Mucosa of descending colon (tissue), 3 donors: ENCODE measurements around the gene HBEGF. TPM values are rescaled to one million over a fixed set of nuclear protein-coding genes. Genes with fewer than 3 reads are reported as not detected.
A peak's percentile ranks its signal among the peaks of the same experiment; 100 is the strongest.

Experiments
- ATAC-seq: fragments of 200-7000 bp; cut with Tn5 transposase; one replicate; pipeline ENCODE4 v1.9.1; 2020; ENCODE audit warnings: mild to moderate bottlenecking, moderate library complexity
- DNase-seq, 3 donors: peaks; one replicate each; pipeline ENCODE4 v3.0.0-alpha.2; 2020
- H3K36me3 ChIP-seq: fragments of 200-600 bp; one replicate; pipeline ENCODE4 v1.8.0; 2021; ENCODE audit warnings: low read depth, mild to moderate bottlenecking
- H3K4me1 ChIP-seq: fragments of 200-600 bp; one replicate; pipeline ENCODE4 v1.8.0; 2021; ENCODE audit warnings: low read depth, mild to moderate bottlenecking
- H3K4me3 ChIP-seq: fragments of 200-600 bp; one replicate; pipeline ENCODE4 v1.8.0; 2021; ENCODE audit warnings: mild to moderate bottlenecking
- H3K9me3 ChIP-seq: fragments of 200-600 bp; one replicate; pipeline ENCODE4 v1.8.0; 2021; ENCODE audit warnings: mild to moderate bottlenecking
- intact Hi-C, 2 donors: fragments of 100-400 bp; cut with DNase I in 1 of 2; cut with micrococcal nuclease in 1 of 2; formaldehyde crosslinking; loops; one replicate each; pipeline versions ENCODE4 v1.11.0 to v1.11.1; 2022; cut with DNase I, micrococcal nuclease
- long read RNA-seq, 2 donors: library from polyadenylated mRNA; unstranded; transcript quantifications; one replicate each; pipeline ENCODE4 v2.0.0, GENCODE V29; 2019 to 2021
- total RNA-seq, 3 donors: library from RNA; stranded (reverse); fragmentation: NEBNext Ultra II Directional in 2 of 3; extraction: Animal tissue kit (Norgen Biotek cat#: 25700) in 2 of 3; gene quantifications; one replicate each; pipeline versions ENCODE4 v1.2.1 to v1.2.4, GENCODE V29; 2021 to 2023
- TF ChIP-seq, protein P1 (sequence below): fragments of 200-600 bp; IDR thresholded peaks from one replicate; pipeline ENCODE4 v1.8.0; 2022; ENCODE audit warnings: antibody characterized with exemption, mild to moderate bottlenecking
- donor health status: DM: no; HTN: no; CAD: no; lungs with moderate emphysema.
- donor health status: DM: no; HTN: no; CAD: no.
- donor health status: DM: no; HTN: yes; CAD: no.

The HBEGF gene, protein sequence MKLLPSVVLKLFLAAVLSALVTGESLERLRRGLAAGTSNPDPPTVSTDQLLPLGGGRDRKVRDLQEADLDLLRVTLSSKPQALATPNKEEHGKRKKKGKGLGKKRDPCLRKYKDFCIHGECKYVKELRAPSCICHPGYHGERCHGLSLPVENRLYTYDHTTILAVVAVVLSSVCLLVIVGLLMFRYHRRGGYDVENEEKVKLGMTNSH
- total RNA-seq = 10 to 100 TPM in 2 of 3 donors, 1 to 10 TPM in 1; 8.8 to 15.7 (median 13.1) TPM
- long read RNA-seq, donor 1, transcript HBEGF-201 (6 exons, 2,386 nt) = major isoform, 9 of 10 reads
- long read RNA-seq, donor 1, partial matches to known transcripts = 0 of 10 reads
- long read RNA-seq, donor 1, other reads (novel, unspliced or antisense) = 1 of 10 reads
- long read RNA-seq, donor 2, partial matches to known transcripts = 6 of 11 reads
- long read RNA-seq, donor 2, other reads (novel, unspliced or antisense) = 0 of 11 reads

GRCh38 chr5:140346348-140347221, at the start of gene HBEGF:
HBEGF (minus strand) TSS chr5:140346603; CDS start chr5:140346328, 275 bp downstream.
- Histone ChIP-seq H3K36me3 (no peaks in the 10 kb centered on the region), H3K4me1 (peaks cover 32% of the 10 kb centered on the region)
- intact Hi-C loops = loop anchor here in 1 of 2 donors (5.0 kb wide), 1 partner anchor 179 kb away; no protein-coding TSS in a partner anchor

GRCh38 chr5:140393738-140394137, 47.3 kb upstream of the HBEGF start:
- intact Hi-C loops = no loop called here
- no peak for ATAC-seq

More at GRCh38 chr5:140346348-140347221, at the start of gene HBEGF:
- ATAC-seq (peak; percentile 78), DNase-seq (peak; percentile 88 to 91 (median 91))
- Histone ChIP-seq H3K4me3 (peak within 1 kb of the TSS; percentile 57), H3K9me3 (no peaks in the 10 kb centered on the region)
- TF ChIP-seq, protein P1, sequence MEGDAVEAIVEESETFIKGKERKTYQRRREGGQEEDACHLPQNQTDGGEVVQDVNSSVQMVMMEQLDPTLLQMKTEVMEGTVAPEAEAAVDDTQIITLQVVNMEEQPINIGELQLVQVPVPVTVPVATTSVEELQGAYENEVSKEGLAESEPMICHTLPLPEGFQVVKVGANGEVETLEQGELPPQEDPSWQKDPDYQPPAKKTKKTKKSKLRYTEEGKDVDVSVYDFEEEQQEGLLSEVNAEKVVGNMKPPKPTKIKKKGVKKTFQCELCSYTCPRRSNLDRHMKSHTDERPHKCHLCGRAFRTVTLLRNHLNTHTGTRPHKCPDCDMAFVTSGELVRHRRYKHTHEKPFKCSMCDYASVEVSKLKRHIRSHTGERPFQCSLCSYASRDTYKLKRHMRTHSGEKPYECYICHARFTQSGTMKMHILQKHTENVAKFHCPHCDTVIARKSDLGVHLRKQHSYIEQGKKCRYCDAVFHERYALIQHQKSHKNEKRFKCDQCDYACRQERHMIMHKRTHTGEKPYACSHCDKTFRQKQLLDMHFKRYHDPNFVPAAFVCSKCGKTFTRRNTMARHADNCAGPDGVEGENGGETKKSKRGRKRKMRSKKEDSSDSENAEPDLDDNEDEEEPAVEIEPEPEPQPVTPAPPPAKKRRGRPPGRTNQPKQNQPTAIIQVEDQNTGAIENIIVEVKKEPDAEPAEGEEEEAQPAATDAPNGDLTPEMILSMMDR = no peak

DNA sequence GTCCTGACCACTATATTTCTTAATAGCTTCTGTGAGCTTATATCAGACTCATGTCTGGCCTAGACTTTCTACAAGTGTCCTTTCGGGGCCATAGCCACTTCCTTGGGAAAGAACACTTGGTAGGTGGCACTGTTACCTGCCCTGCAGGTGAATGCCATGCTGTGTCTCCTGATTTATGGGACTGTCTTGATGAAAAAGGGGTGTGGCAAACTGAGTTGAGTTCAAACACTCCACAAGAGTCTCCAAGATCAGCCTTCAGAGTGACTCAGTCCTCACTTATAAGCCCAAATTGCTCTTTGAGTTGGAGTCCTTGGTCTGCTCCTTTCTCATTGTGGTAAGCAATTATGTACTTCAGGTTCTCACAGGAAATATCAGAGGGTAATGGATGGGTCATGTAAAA, 45.3 kb upstream of the HBEGF start:
- Histone ChIP-seq H3K9me3 (no peaks in the 10 kb centered on the region), H3K36me3 (no peaks in the 10 kb centered on the region), H3K4me1 (no peaks in the 10 kb centered on the region), H3K4me3 (no peak overlapping the region)
- intact Hi-C loops = no loop called here
- peak; percentile 62 for ATAC-seq
- DNase-seq = no peak
- TF ChIP-seq, protein P1 = no peak

More at GRCh38 chr5:140393738-140394137, 47.3 kb upstream of the HBEGF start:
- H3K9me3 ChIP-seq = no peaks in the 10 kb centered on the region
- TF ChIP-seq, protein P1 = no peak
- H3K36me3 ChIP-seq = no peaks in the 10 kb centered on the region
- DNase-seq = no peak
- H3K4me1 ChIP-seq = no peaks in the 10 kb centered on the region
- no peak overlapping the region for H3K4me3 ChIP-seq

DNA sequence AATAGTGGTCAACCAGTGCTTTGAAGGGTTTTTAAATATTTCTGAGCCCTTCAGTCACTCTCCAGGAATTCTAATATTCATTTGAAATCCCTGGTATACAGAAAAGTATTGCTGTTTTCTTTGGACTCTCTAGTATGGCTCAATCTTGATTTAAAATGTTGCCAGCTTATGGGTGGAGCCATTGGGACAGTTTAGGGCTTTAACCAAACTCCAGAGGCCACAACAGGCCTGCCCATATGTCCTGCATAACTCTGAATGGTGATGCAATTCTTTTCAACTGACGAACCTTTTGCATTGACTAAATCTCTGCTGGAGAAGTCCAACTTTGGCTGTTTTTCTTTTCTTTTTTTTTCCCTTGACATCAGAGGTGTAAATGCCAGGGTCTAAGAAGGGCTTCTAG, 44.9 kb upstream of the HBEGF start:
- Histone ChIP-seq H3K9me3 (no peaks in the 10 kb centered on the region), H3K36me3 (no peaks in the 10 kb centered on the region), H3K4me3 (no peak overlapping the region), H3K4me1 (no peaks in the 10 kb centered on the region)
- intact Hi-C loops = no loop called here
- ATAC-seq (peak; percentile 15), DNase-seq (no peak)
- TF ChIP-seq, protein P1 = no peak

GRCh38 chr5:140388052-140388451, 41.6 kb upstream of the HBEGF start:
- ATAC-seq = no peak
- Histone ChIP-seq H3K36me3 (no peaks in the 10 kb centered on the region), H3K4me3 (no peak overlapping the region), H3K9me3 (no peaks in the 10 kb centered on the region), H3K4me1 (no peaks in the 10 kb centered on the region)
- intact Hi-C loops = no loop called here
- DNase-seq = no peak
- TF ChIP-seq, protein P1 = no peak
